ENCODE results near the gene KREMEN2.
"Not testable (repeated sequence)": the region's sequence is repeated elsewhere in the genome, so short reads cannot be mapped to it uniquely, and the experiment has no call there.

The KREMEN2 gene

GRCh38 chr16:2963723-2964474 is at the start of gene KREMEN2:
TSS of gene KREMEN2 (plus strand) at chr16:2964275. CDS start at chr16:2964521, 246 bp downstream.
- H3K36me3 ChIP-seq (ENCODE audit: control insufficient read depth in 1 of 2, insufficient read depth in 2 of 2, low read length in 2 of 2): no peaks in the 10 kb centered on the region
- H3K4me1 ChIP-seq (ENCODE audit: control insufficient read depth in 1 of 2, insufficient read depth in 2 of 2, low read length in 2 of 2): peaks cover 0 to 49% of the 10 kb centered on the region in 2 donors
- H3K27me3 ChIP-seq (ENCODE audit: low read depth, low read length): peaks cover 53% of the 10 kb centered on the region
- peak within 1 kb of the TSS; percentile 3 to 56 for H3K4me3 ChIP-seq (ENCODE audit: low read depth in 1 of 2, low read length in 2 of 2)
- no peaks in the 10 kb centered on the region for H3K9me3 ChIP-seq (ENCODE audit: control insufficient read depth in 1 of 2, low read length in 2 of 2)
- H3K27ac ChIP-seq (ENCODE audit: low read length): no peak within 1 kb of the TSS

GRCh38 chr16:2915196-2915929 is 48.7 kb upstream of the KREMEN2 start:
- Histone ChIP-seq H3K36me3 (ENCODE audit: control insufficient read depth in 1 of 2, insufficient read depth in 2 of 2, low read length in 2 of 2) (peaks cover 0 to 15% of the 10 kb centered on the region in 2 donors), H3K27ac (ENCODE audit: low read length) (no peak overlapping the region)

GRCh38 chr16:2919511-2920255 is 44.4 kb upstream of the KREMEN2 start:
- H3K27ac ChIP-seq (ENCODE audit: low read length): no peak overlapping the region
- H3K4me1 ChIP-seq (ENCODE audit: control insufficient read depth in 1 of 2, insufficient read depth in 2 of 2, low read length in 2 of 2): peaks cover 0 to 10% of the 10 kb centered on the region in 2 donors
- no peak overlapping the region for H3K4me3 ChIP-seq (ENCODE audit: low read depth in 1 of 2, low read length in 2 of 2)
- no peaks in the 10 kb centered on the region for H3K27me3 ChIP-seq (ENCODE audit: low read depth, low read length)
- H3K9me3 ChIP-seq (ENCODE audit: control insufficient read depth in 1 of 2, low read length in 2 of 2): no peaks in the 10 kb centered on the region
- peaks cover 5 to 15% of the 10 kb centered on the region in 2 donors for H3K36me3 ChIP-seq (ENCODE audit: control insufficient read depth in 1 of 2, insufficient read depth in 2 of 2, low read length in 2 of 2)

More at GRCh38 chr16:2915196-2915929, 48.7 kb upstream of the KREMEN2 start:
- Histone ChIP-seq H3K4me1 (ENCODE audit: control insufficient read depth in 1 of 2, insufficient read depth in 2 of 2, low read length in 2 of 2) (peaks cover 6 to 25% of the 10 kb centered on the region in 2 donors), H3K27me3 (ENCODE audit: low read depth, low read length) (no peaks in the 10 kb centered on the region), H3K9me3 (ENCODE audit: control insufficient read depth in 1 of 2, low read length in 2 of 2) (no peaks in the 10 kb centered on the region), H3K4me3 (ENCODE audit: low read depth in 1 of 2, low read length in 2 of 2) (no peak overlapping the region)

- no peak overlapping the region for H3K4me3 ChIP-seq (ENCODE audit: low read depth in 1 of 2, low read length in 2 of 2)
- H3K9me3 ChIP-seq (ENCODE audit: control insufficient read depth in 1 of 2, low read length in 2 of 2): no peaks in the 10 kb centered on the region
- no peaks in the 10 kb centered on the region for H3K27me3 ChIP-seq (ENCODE audit: low read depth, low read length)
- peaks cover 0 to 13% of the 10 kb centered on the region in 2 donors for H3K4me1 ChIP-seq (ENCODE audit: control insufficient read depth in 1 of 2, insufficient read depth in 2 of 2, low read length in 2 of 2)
- peaks cover 5 to 7% of the 10 kb centered on the region in 2 donors for H3K36me3 ChIP-seq (ENCODE audit: control insufficient read depth in 1 of 2, insufficient read depth in 2 of 2, low read length in 2 of 2)
- no peak overlapping the region for H3K27ac ChIP-seq (ENCODE audit: low read length)
Observed at GRCh38 chr16:2923481-2923880, 40.6 kb upstream of the KREMEN2 start.

GRCh38 chr16:2924901-2925755 is 38.9 kb upstream of the KREMEN2 start:
- H3K27me3 ChIP-seq (ENCODE audit: low read depth, low read length): no peaks in the 10 kb centered on the region
- H3K4me3 ChIP-seq (ENCODE audit: low read depth in 1 of 2, low read length in 2 of 2): no peak overlapping the region
- H3K27ac ChIP-seq (ENCODE audit: low read length): no peak overlapping the region
- peaks cover 5 to 14% of the 10 kb centered on the region in 2 donors for H3K36me3 ChIP-seq (ENCODE audit: control insufficient read depth in 1 of 2, insufficient read depth in 2 of 2, low read length in 2 of 2)
- no peaks in the 10 kb centered on the region for H3K9me3 ChIP-seq (ENCODE audit: control insufficient read depth in 1 of 2, low read length in 2 of 2)
- peaks cover 0 to 3% of the 10 kb centered on the region in 2 donors for H3K4me1 ChIP-seq (ENCODE audit: control insufficient read depth in 1 of 2, insufficient read depth in 2 of 2, low read length in 2 of 2)

- peaks cover 0 to 3% of the 10 kb centered on the region in 2 donors for H3K4me1 ChIP-seq (ENCODE audit: control insufficient read depth in 1 of 2, insufficient read depth in 2 of 2, low read length in 2 of 2)
- H3K27me3 ChIP-seq (ENCODE audit: low read depth, low read length): no peaks in the 10 kb centered on the region
- no peak overlapping the region for H3K27ac ChIP-seq (ENCODE audit: low read length)
- no peak overlapping the region for H3K4me3 ChIP-seq (ENCODE audit: low read depth in 1 of 2, low read length in 2 of 2)
- no peaks in the 10 kb centered on the region for H3K9me3 ChIP-seq (ENCODE audit: control insufficient read depth in 1 of 2, low read length in 2 of 2)
- H3K36me3 ChIP-seq (ENCODE audit: control insufficient read depth in 1 of 2, insufficient read depth in 2 of 2, low read length in 2 of 2): peaks cover 5 to 21% of the 10 kb centered on the region in 2 donors
Observed at GRCh38 chr16:2925951-2926649, 38.0 kb upstream of the KREMEN2 start.

GRCh38 chr16:2926650-2926999 is 37.5 kb upstream of the KREMEN2 start:
- Histone ChIP-seq H3K36me3 (ENCODE audit: control insufficient read depth in 1 of 2, insufficient read depth in 2 of 2, low read length in 2 of 2) (peaks cover 5 to 21% of the 10 kb centered on the region in 2 donors), H3K9me3 (ENCODE audit: control insufficient read depth in 1 of 2, low read length in 2 of 2) (no peaks in the 10 kb centered on the region), H3K27ac (ENCODE audit: low read length) (no peak overlapping the region), H3K27me3 (ENCODE audit: low read depth, low read length) (no peaks in the 10 kb centered on the region), H3K4me3 (ENCODE audit: low read depth in 1 of 2, low read length in 2 of 2) (peak overlapping the region; percentile 26 to 33), H3K4me1 (ENCODE audit: control insufficient read depth in 1 of 2, insufficient read depth in 2 of 2, low read length in 2 of 2) (peaks cover 0 to 3% of the 10 kb centered on the region in 2 donors)

- Histone ChIP-seq H3K27ac (ENCODE audit: low read length) (no peak overlapping the region), H3K4me1 (ENCODE audit: control insufficient read depth in 1 of 2, insufficient read depth in 2 of 2, low read length in 2 of 2) (peaks cover 0 to 3% of the 10 kb centered on the region in 2 donors), H3K4me3 (ENCODE audit: low read depth in 1 of 2, low read length in 2 of 2) (peak overlapping the region; percentile 26 to 33)
Observed at GRCh38 chr16:2927010-2927646, 36.9 kb upstream of the KREMEN2 start.

GRCh38 chr16:2928151-2928550 is 35.9 kb upstream of the KREMEN2 start:
- not testable (repeated sequence) for H3K27ac ChIP-seq (ENCODE audit: low read length)
- peaks cover 0 to 23% of the 10 kb centered on the region in 2 donors for H3K36me3 ChIP-seq (ENCODE audit: control insufficient read depth in 1 of 2, insufficient read depth in 2 of 2, low read length in 2 of 2)

More at GRCh38 chr16:2927010-2927646, 36.9 kb upstream of the KREMEN2 start:
- H3K27me3 ChIP-seq (ENCODE audit: low read depth, low read length): no peaks in the 10 kb centered on the region
- H3K36me3 ChIP-seq (ENCODE audit: control insufficient read depth in 1 of 2, insufficient read depth in 2 of 2, low read length in 2 of 2): peaks cover 2 to 20% of the 10 kb centered on the region in 2 donors
- H3K9me3 ChIP-seq (ENCODE audit: control insufficient read depth in 1 of 2, low read length in 2 of 2): no peaks in the 10 kb centered on the region

GRCh38 chr16:2928796-2929195 is 35.3 kb upstream of the KREMEN2 start:
- H3K4me3 ChIP-seq (ENCODE audit: low read depth in 1 of 2, low read length in 2 of 2): no peak overlapping the region
- no peaks in the 10 kb centered on the region for H3K9me3 ChIP-seq (ENCODE audit: control insufficient read depth in 1 of 2, low read length in 2 of 2)
- peaks cover 0 to 29% of the 10 kb centered on the region in 2 donors for H3K36me3 ChIP-seq (ENCODE audit: control insufficient read depth in 1 of 2, insufficient read depth in 2 of 2, low read length in 2 of 2)
- peaks cover 0 to 3% of the 10 kb centered on the region in 2 donors for H3K4me1 ChIP-seq (ENCODE audit: control insufficient read depth in 1 of 2, insufficient read depth in 2 of 2, low read length in 2 of 2)
- no peaks in the 10 kb centered on the region for H3K27me3 ChIP-seq (ENCODE audit: low read depth, low read length)
- no peak overlapping the region for H3K27ac ChIP-seq (ENCODE audit: low read length)

More at GRCh38 chr16:2928151-2928550, 35.9 kb upstream of the KREMEN2 start:
- H3K4me3 ChIP-seq (ENCODE audit: low read depth in 1 of 2, low read length in 2 of 2); H3K4me1 ChIP-seq (ENCODE audit: control insufficient read depth in 1 of 2, insufficient read depth in 2 of 2, low read length in 2 of 2); H3K9me3 ChIP-seq (ENCODE audit: control insufficient read depth in 1 of 2, low read length in 2 of 2); H3K27me3 ChIP-seq (ENCODE audit: low read depth, low read length): not testable (repeated sequence)
